GM12873 (cell line): Measurements from ENCODE around the gene NIN.

Experiments used
- CTCF ChIP-seq: IDR thresholded peaks from 2 replicates; pipeline ENCODE4 v1.5.1; 2012; ENCODE audit warnings: low read depth, mild to moderate bottlenecking, moderate library complexity, low read length, control low read depth; ENCODE audit not compliant: insufficient read depth; ENCODE audit errors: missing control alignments

NIN gene

GRCh38 chr14:50794068-50794645 lies 36.8 kb downstream of the NIN start:
- no peak for TF ChIP-seq CTCF

- no peak for TF ChIP-seq CTCF
Measured at GRCh38 chr14:50792634-50793068, 38.3 kb downstream of the NIN start.

- TF ChIP-seq CTCF = no peak
Measured at GRCh38 chr14:50792051-50792477, 38.9 kb downstream of the NIN start.

- no peak for TF ChIP-seq CTCF
Measured at GRCh38 chr14:50791201-50791600, 39.8 kb downstream of the NIN start.

GRCh38 chr14:50790589-50790988 lies 40.4 kb downstream of the NIN start:
- TF ChIP-seq CTCF = no peak

GRCh38 chr14:50786751-50787464 lies 44.1 kb downstream of the NIN start:
- TF ChIP-seq CTCF = no peak

- TF ChIP-seq CTCF = no peak
Measured at GRCh38 chr14:50785457-50786063, 45.4 kb downstream of the NIN start.
